ENCODE results near the gene TNFSF12.

Gene TNFSF12, protein sequence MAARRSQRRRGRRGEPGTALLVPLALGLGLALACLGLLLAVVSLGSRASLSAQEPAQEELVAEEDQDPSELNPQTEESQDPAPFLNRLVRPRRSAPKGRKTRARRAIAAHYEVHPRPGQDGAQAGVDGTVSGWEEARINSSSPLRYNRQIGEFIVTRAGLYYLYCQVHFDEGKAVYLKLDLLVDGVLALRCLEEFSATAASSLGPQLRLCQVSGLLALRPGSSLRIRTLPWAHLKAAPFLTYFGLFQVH

GRCh38 chr17:7548585-7549400, at the start of gene TNFSF12:
Gene TNFSF12 (plus strand): TSS chr17:7549058. CDS start chr17:7549154, 96 bp downstream.
- DNase-seq, result no peak

GRCh38 chr17:7499161-7499560, 49.7 kb upstream of the TNFSF12 start:
- no peak for DNase-seq

GRCh38 chr17:7501729-7502128, 47.1 kb upstream of the TNFSF12 start:
- no peak for DNase-seq

- no peak for DNase-seq
Observed at GRCh38 chr17:7502171-7502847, 46.5 kb upstream of the TNFSF12 start.

GRCh38 chr17:7502987-7503386, 45.9 kb upstream of the TNFSF12 start:
- no peak for DNase-seq

GRCh38 chr17:7503521-7503920, 45.3 kb upstream of the TNFSF12 start:
- DNase-seq, result no peak

DNA sequence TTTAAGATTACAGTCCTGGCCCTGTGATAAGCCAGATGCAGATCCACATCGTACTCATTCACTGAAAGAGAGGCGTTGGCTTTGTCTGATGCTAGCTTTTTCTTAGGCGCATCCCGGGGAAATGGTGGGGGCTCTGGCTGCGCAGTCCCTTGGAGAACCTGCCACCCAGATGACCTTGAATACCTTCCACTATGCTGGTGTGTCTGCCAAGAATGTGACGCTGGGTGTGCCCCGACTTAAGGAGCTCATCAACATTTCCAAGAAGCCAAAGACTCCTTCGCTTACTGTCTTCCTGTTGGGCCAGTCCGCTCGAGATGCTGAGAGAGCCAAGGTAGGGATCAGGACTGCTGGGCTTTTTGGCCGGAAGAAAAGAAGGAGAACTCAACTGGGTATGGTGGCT, 40.7 kb upstream of the TNFSF12 start:
- no peak for DNase-seq

DNA sequence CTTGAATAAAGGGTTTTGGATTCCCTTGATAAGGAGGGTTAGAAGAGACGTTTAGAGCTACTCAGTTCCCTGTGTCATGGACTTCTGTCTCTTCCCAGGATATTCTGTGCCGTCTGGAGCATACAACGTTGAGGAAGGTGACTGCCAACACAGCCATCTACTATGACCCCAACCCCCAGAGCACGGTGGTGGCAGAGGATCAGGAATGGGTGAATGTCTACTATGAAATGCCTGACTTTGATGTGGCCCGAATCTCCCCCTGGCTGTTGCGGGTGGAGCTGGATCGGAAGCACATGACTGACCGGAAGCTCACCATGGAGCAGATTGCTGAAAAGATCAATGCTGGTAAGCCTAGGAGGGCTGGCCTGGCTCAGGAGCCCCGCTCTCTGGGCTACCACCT, 40.0 kb upstream of the TNFSF12 start:
- no peak for DNase-seq

DNA sequence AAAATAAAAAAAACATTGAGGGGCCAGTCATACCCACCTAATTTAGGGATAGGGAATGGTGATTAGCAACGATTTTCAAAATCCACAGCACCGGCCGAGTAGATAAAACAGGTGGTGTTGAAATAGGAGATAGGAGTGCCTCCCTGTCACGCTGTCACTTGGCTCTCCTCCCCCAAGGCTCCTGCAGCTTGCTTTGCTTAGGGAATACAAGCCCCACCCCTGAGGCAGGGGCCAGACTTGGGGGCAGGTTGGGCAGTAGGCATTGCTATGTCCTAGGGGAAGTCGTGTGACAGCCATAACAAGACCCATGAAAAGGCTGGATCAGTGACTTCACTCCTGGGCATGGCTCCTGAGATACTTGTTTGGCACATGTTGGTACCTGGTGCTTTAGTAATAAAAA, 38.9 kb upstream of the TNFSF12 start:
- DNase-seq, result no peak

- no peak for DNase-seq
Observed at GRCh38 chr17:7511108-7511507, 37.8 kb upstream of the TNFSF12 start.

DNA sequence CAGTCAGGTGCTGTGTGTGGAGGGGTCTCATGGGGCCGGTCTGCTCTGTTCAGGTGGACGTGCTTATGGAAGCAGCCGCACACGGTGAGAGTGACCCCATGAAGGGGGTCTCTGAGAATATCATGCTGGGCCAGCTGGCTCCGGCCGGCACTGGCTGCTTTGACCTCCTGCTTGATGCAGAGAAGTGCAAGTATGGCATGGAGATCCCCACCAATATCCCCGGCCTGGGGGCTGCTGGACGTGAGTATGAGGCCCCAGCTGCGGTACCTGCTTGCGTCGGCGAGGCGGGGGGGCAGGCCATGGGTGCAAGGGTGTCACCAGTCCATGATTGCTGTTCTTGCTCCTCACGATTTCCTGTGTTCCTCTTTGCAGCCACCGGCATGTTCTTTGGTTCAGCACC, 36.8 kb upstream of the TNFSF12 start:
- DNase-seq, result no peak

- DNase-seq, result no peak
Observed at GRCh38 chr17:7512824-7513540, 35.9 kb upstream of the TNFSF12 start.

DNA sequence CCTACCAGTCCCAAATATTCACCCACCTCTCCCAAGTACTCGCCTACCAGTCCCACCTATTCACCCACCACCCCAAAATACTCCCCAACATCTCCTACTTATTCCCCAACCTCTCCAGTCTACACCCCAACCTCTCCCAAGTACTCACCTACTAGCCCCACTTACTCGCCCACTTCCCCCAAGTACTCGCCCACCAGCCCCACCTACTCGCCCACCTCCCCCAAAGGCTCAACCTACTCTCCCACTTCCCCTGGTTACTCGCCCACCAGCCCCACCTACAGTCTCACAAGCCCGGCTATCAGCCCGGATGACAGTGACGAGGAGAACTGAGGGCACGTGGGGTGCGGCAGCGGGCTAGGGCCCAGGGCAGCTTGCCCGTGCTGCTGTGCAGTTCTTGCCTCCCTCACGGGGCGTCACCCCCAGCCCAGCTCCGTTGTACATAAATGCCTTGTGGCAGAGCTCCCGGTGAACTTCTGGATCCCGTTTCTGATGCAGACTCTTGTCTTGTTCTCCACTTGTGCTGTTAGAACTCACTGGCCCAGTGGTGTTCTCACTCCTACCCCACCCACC, 34.9 kb upstream of the TNFSF12 start:
- DNase-seq, result no peak

GRCh38 chr17:7515911-7516610, 32.8 kb upstream of the TNFSF12 start:
- DNase-seq, result no peak

GRCh38 chr17:7523033-7523432, 25.8 kb upstream of the TNFSF12 start:
- DNase-seq, result no peak

DNA sequence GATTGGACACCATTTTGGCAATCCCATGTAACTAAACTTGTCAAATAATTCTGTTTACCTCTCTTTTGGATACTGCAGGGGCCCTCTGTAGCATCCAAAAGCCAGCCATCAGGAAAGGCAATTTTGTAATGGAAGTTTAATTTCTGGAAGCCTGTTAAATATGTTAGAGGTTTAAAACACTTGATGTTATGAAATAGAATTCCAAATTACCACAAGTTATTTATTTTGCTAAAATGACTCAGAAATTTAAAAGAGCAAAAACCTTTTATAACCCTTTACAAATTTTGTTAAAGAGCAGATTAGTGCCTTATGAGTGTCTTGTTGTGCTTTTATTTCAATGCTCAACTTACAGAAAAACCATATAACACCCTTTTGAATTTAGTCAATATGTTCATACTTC, 20.0 kb upstream of the TNFSF12 start:
- DNase-seq, result no peak

DNA sequence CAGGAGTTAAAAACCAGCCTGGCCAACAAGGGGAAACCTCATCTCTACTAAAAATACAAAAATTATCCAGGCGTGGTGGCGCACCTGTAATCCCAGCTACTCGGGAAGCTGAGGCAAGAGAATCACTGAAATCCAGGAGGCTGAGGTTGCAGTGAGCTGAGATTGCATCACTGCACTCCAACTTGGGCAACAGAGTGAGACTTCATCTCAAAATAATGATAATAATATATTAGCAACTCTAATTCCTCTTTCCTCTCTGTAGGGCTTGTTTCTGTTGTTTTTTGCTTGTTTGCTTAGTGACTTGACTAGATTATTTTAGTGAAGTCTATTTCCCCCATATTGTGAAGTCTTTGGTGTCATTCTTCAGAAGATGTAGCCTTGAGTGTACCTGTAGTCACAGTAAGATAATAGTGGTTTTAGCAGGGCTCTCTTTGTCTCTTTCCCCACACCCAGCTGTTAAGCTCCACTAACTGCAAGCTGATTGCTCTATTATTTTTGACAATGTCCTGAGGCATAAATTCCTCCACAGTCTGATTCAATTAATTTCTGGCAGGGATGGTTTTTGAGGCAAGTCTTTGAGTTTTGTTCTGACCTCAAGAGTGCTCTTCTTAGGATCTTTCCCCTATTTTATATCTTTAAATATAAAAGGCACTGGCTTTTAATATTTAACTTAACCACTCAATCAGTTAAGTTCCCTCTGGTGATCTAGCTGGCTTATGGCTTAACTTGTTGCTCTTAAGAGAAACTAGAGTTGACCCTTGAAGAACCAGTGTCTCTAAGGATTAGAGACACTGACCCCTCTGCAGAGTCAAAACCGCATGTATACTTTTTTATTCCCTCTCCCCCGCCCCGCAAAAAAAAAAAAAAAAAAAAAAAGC, 18.6 kb upstream of the TNFSF12 start:
- no peak for DNase-seq

- no peak for DNase-seq
Observed at GRCh38 chr17:7538050-7538449, 10.8 kb upstream of the TNFSF12 start.

DNA sequence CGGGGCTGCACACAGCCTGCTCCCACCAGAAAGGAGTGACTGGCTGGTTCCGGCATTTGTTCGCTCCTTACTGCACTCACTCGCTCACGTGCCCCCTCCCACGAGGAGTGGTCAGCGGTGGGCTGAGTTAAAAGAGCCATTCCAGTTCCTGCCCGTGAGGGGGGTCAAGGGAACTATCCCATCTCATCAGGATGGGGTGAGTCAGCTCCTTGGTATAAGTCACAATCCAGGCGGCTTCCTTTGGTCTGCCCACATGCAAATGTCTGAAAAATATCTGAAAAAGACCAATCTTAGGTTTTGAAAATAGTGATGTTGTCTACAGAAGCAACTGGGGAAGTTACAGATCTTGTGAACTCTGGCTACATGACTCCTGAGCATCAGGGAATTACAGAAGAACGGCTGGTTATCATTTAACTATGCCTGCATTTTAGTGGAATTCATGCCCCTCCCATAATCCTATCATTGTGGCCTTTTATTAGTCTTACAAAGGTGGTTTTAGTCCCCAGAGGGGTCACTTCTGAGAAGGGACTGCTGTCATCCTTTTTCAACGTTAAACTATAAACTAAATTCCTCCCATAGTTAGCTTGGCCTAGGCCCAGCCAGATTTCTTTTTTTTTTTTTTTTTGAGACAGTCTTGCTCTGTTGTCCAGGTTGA, 9.8 kb upstream of the TNFSF12 start:
- DNase-seq, result no peak

DNA sequence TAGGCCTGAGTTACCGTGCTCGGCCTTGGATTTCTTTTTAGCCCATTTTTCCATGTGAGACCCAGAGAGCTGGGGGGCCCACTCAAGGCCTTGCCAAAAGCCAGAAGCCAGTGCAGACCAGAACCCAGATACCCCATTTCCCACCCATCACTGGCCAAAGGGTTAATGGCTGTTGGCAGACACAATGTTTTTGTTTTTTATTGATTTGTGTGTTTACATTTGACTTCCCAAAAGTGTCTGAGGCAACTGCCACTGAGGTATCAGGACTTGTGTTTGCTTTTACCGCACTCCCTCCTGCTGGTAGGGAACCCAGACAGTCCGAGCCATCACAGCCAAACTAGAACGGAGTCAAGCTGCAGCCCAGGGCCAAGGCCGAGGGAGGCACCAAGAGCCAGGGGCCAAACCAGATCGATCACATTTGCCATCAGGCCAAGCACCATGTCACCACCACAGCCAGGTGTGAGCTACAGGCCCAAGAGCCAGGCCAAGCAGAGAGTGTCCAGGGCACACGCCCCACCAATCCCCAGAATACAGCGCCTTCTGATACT, 7.7 kb upstream of the TNFSF12 start:
- no peak for DNase-seq
